ENCODE data around the gene FUT1.

DNA sequence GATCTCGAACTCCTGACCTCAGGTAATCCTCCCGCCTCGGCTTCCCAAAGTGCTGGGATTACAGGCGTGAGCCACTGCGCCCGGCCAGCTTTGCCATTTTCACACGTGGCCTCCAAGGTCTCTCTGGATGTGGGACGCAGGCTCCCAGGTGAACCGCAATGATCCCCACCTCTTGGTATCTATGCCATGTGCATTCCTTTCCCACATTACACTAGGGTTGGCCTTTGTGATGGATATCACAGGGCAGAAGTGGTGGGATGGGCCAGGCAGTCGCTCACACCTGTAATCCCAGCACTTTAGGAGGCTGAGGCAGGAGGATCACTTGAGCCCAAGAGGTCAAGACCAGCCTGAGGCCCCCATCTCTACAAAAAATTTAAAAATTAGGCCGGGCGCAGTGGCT lies 25.3 kb upstream of the FUT1 start:
- no peak for TF ChIP-seq POLR2A (IDR thresholded peaks at IDR 0.05; ENCODE audit: low read depth, low read length)
- no peak for TF ChIP-seq POLR2AphosphoS5 (IDR thresholded peaks at IDR 0.05; ENCODE audit: low read depth, low read length)

All from GM12891 (cell line).